Measurements from ENCODE around the gene S100A8. TPM values are rescaled to one million over a fixed set of nuclear protein-coding genes. Genes with fewer than 3 reads are reported as not detected.

S100A8 gene
- total and polyA plus RNA-seq, 7 donors = 14.2 to 109 (median 82.2) TPM; not detected in 1

- intact Hi-C loops (cut with DNase I) = no loop called here
- DNase-seq = no peak
- 55 to 61% methylated on average over 6 of the region's 6 CpGs for WGBS, 2 donors
- H3K4me1 ChIP-seq = no peaks in the 10 kb centered on the region
- no peaks in the 10 kb centered on the region for H3K9me3 ChIP-seq
- no peaks in the 10 kb centered on the region for H3K27me3 ChIP-seq
- no peak overlapping the region for H3K4me3 ChIP-seq
- H3K36me3 ChIP-seq = no peaks in the 10 kb centered on the region
- H3K27ac ChIP-seq = no peak overlapping the region
- no peak for TF ChIP-seq EP300 (IDR thresholded peaks at IDR 0.05)
- TF ChIP-seq POLR2A (IDR thresholded peaks at IDR 0.05) = no peak
- TF ChIP-seq CTCF (IDR thresholded peaks at IDR 0.05) = no peak
- TF ChIP-seq POLR2AphosphoS5 (IDR thresholded peaks at IDR 0.05) = no peak
These were observed 37.9 kb upstream of the S100A8 start for GRCh38 chr1:153428791-153429190.

- WGBS, 2 donors = 80 to 81% methylated on average over 12 of the region's 12 CpGs
- no peak overlapping the region for H3K27ac ChIP-seq
- TF ChIP-seq EP300 (IDR thresholded peaks at IDR 0.05) = no peak
- TF ChIP-seq CTCF (IDR thresholded peaks at IDR 0.05) = no peak
- TF ChIP-seq POLR2AphosphoS5 (IDR thresholded peaks at IDR 0.05) = no peak
- TF ChIP-seq POLR2A (IDR thresholded peaks at IDR 0.05) = no peak
- intact Hi-C loops (cut with DNase I) = no loop called here
- no peaks in the 10 kb centered on the region for H3K27me3 ChIP-seq
- no peak overlapping the region for H3K4me3 ChIP-seq
- H3K4me1 ChIP-seq = no peaks in the 10 kb centered on the region
- no peaks in the 10 kb centered on the region for H3K36me3 ChIP-seq
- H3K9me3 ChIP-seq = no peaks in the 10 kb centered on the region
- no peak for DNase-seq
These were observed 37.3 kb upstream of the S100A8 start for GRCh38 chr1:153428073-153428638.

DNA sequence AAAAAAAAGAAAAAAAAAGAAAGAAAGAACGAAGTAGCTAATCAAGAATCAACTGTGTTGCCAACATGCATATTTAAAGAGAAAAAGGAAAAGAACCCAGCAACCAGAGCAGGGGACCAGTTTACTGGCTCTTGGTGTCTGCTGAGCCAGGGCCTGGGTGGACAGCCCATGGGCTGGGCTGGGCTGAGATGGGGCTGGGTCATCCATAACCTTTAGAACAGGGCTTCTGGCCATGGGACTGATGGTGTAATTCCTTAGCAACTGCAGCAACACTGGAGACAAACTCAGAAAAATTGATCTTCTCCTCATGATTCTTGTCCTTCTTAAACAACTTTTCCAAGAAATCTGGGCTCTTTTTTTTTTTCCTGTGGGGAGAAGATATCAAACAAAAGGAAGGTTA lies 35.9 kb upstream of the S100A8 start:
- H3K4me3 ChIP-seq = no peak overlapping the region
- DNase-seq = no peak
- intact Hi-C loops (cut with DNase I) = no loop called here
- H3K4me1 ChIP-seq = no peaks in the 10 kb centered on the region
- H3K27me3 ChIP-seq = no peaks in the 10 kb centered on the region
- H3K9me3 ChIP-seq = no peaks in the 10 kb centered on the region
- WGBS, 2 donors = 36 to 46% methylated on average over 1 of the region's 1 CpG
- TF ChIP-seq POLR2A (IDR thresholded peaks at IDR 0.05) (no peak), EP300 (IDR thresholded peaks at IDR 0.05) (no peak), CTCF (IDR thresholded peaks at IDR 0.05) (no peak), POLR2AphosphoS5 (IDR thresholded peaks at IDR 0.05) (no peak)
- H3K36me3 ChIP-seq = no peaks in the 10 kb centered on the region
- H3K27ac ChIP-seq = no peak overlapping the region

- no peak for DNase-seq
- WGBS, 2 donors = 7 to 8% methylated on average over 6 of the region's 6 CpGs
- Histone ChIP-seq H3K27me3 (peaks cover 0 to 4% (median 0%) of the 10 kb centered on the region in 3 donors), H3K27ac (no peak overlapping the region), H3K4me1 (no peaks in the 10 kb centered on the region), H3K9me3 (no peaks in the 10 kb centered on the region), H3K36me3 (no peaks in the 10 kb centered on the region), H3K4me3 (no peak overlapping the region)
- intact Hi-C loops (cut with DNase I) = no loop called here
- TF ChIP-seq POLR2A (IDR thresholded peaks at IDR 0.05) = no peak
- TF ChIP-seq EP300 (IDR thresholded peaks at IDR 0.05) = no peak
- no peak for TF ChIP-seq CTCF (IDR thresholded peaks at IDR 0.05)
- TF ChIP-seq POLR2AphosphoS5 (IDR thresholded peaks at IDR 0.05) = no peak
These were observed 31.7 kb upstream of the S100A8 start for GRCh38 chr1:153422450-153423068.
